Caco-2 (cell line): Measurements from ENCODE around the gene GK. TPM values are rescaled to one million over a fixed set of nuclear protein-coding genes. Genes with fewer than 3 reads are reported as not detected.

Experiments used
- BruUV-seq: library from RNA; stranded (reverse); fragments of 400-500 nt; replicated peaks from 2 replicates; lab custom pipeline; 2021; lab: Mats Ljungman, UMichigan
- CTCF ChIA-PET: fragments of 300-600 bp; sonication (Branson Sonifier 250); formaldehyde crosslinking; loops from one replicate; lab custom pipeline; 2022; ENCODE audit warnings: antibody characterized with exemption; lab: Charles Lee
- POLR2A ChIA-PET: fragments of 300-600 bp; sonication (Branson Sonifier 250); formaldehyde crosslinking; loops from one replicate; lab custom pipeline; 2022; ENCODE audit warnings: antibody characterized with exemption; lab: Charles Lee
- DNase-seq, 2 experiments: peaks; one replicate each; pipeline versions ENCODE4 v3.0.0 to v3.0.0-alpha.2; 2020 to 2022
- H3K27me3 ChIP-seq: replicated peaks from 2 replicates; pipeline ENCODE4 v1.6.0; 2011; ENCODE audit warnings: low read length; ENCODE audit not compliant: control insufficient read depth, insufficient read depth
- H3K36me3 ChIP-seq: 2 replicates; pipeline ENCODE4 v1.5.1; 2011; ENCODE audit warnings: low read length; ENCODE audit not compliant: control insufficient read depth, insufficient read depth
- H3K4me1 ChIP-seq: fragments of 250-450 bp; sonication (Bioruptor Pico); 2 replicates; pipeline ENCODE4 v1.5.1; 2020; ENCODE audit warnings: mild to moderate bottlenecking
- H3K4me3 ChIP-seq: 2 replicates; pipeline ENCODE4 v1.5.1; 2011; ENCODE audit warnings: low read depth, mild to moderate bottlenecking, control low read depth, low read length
- H3K9me3 ChIP-seq: fragments of 250-450 bp; sonication (Bioruptor Pico); 2 replicates; pipeline ENCODE4 v1.5.1; 2020; ENCODE audit warnings: mild to moderate bottlenecking, moderate library complexity
- H3K27ac Mint-ChIP-seq: one replicate; pipeline ENCODE4 v1.8.0; 2022; ENCODE audit warnings: mixed read lengths; ENCODE audit not compliant: unreplicated experiment
- H3K27me3 Mint-ChIP-seq: one replicate; pipeline ENCODE4 v1.8.0; 2022; ENCODE audit warnings: mixed read lengths; ENCODE audit not compliant: insufficient read depth, unreplicated experiment
- H3K36me3 Mint-ChIP-seq: one replicate; pipeline ENCODE4 v1.8.0; 2022; ENCODE audit warnings: mild to moderate bottlenecking, mixed read lengths; ENCODE audit not compliant: insufficient read depth, unreplicated experiment
- H3K4me1 Mint-ChIP-seq: one replicate; pipeline ENCODE4 v1.8.0; 2022; ENCODE audit warnings: low read depth, mixed read lengths; ENCODE audit not compliant: unreplicated experiment
- H3K4me3 Mint-ChIP-seq: one replicate; pipeline ENCODE4 v1.8.0; 2022; ENCODE audit warnings: mild to moderate bottlenecking, moderate library complexity, mixed read lengths; ENCODE audit not compliant: unreplicated experiment
- H3K9me3 Mint-ChIP-seq: one replicate; pipeline ENCODE4 v1.8.0; 2022; ENCODE audit warnings: mixed read lengths; ENCODE audit not compliant: unreplicated experiment
- intact Hi-C: fragments of 100-400 bp; cut with micrococcal nuclease; formaldehyde crosslinking; loops from one replicate; pipeline ENCODE4 v1.10.0; 2022; ENCODE audit not compliant: unreplicated experiment
- total RNA-seq: library from RNA; stranded (reverse); gene quantifications from 2 replicates; pipeline ENCODE4 v1.2.3, GENCODE V29; 2022
- TF ChIP-seq, protein P1 (sequence below), 2 experiments: fragments of 200-600 bp in 1 of 2; IDR thresholded peaks; 1 replicate in 1 of 2; 2 replicates in 1 of 2; pipeline versions ENCODE4 v1.5.1 to v1.8.0; 2011 to 2022; ENCODE audit warnings: antibody characterized with exemption in 1 of 2, control low read depth in 1 of 2, inconsistent platforms in 1 of 2, low read depth in 1 of 2, low read length in 1 of 2, mild to moderate bottlenecking in 1 of 2, moderate library complexity in 1 of 2; ENCODE audit not compliant: insufficient read depth in 1 of 2, severe bottlenecking in 1 of 2, unreplicated experiment in 1 of 2

The GK gene
- total RNA-seq, 1 experiment from 2014 or later = 6.5 TPM

DNA sequence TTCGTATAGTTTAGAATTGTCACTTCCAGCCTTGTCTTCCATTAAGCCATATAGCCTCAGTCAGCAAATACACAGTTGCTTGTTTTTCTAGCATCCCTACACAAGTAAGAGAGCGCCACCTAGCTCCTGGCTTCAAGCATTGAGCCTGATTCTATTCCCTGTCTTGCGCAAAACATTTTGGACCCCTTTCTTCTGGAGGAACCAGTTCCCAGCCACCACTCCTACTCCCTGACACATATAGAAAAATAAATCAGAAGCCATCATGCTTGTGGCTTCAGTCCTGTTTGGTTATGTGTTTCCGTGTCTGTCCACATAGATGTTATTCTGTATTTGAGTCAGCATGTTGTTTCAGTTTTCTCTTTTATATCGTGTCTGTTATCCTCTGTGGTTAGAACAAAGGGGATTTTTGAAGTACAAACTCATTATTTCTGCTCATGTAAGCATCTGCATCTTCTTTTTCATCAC is 59.9 kb downstream of the GK start:
- no peaks in the 10 kb centered on the region for H3K9me3 Mint-ChIP-seq
- H3K36me3 ChIP-seq = no peaks in the 10 kb centered on the region
- H3K27me3 ChIP-seq = no peaks in the 10 kb centered on the region
- no peaks in the 10 kb centered on the region for H3K4me1 Mint-ChIP-seq
- H3K4me3 ChIP-seq = no peak overlapping the region
- POLR2A ChIA-PET = no interaction called here
- H3K9me3 ChIP-seq = no peaks in the 10 kb centered on the region
- no peak overlapping the region for H3K4me3 Mint-ChIP-seq
- intact Hi-C loops = loop anchor here (1.0 kb wide), 2 partner anchors 78 to 143 kb away; no protein-coding TSS in a partner anchor
- H3K27ac Mint-ChIP-seq = no peak overlapping the region
- TF ChIP-seq, protein P1, sequence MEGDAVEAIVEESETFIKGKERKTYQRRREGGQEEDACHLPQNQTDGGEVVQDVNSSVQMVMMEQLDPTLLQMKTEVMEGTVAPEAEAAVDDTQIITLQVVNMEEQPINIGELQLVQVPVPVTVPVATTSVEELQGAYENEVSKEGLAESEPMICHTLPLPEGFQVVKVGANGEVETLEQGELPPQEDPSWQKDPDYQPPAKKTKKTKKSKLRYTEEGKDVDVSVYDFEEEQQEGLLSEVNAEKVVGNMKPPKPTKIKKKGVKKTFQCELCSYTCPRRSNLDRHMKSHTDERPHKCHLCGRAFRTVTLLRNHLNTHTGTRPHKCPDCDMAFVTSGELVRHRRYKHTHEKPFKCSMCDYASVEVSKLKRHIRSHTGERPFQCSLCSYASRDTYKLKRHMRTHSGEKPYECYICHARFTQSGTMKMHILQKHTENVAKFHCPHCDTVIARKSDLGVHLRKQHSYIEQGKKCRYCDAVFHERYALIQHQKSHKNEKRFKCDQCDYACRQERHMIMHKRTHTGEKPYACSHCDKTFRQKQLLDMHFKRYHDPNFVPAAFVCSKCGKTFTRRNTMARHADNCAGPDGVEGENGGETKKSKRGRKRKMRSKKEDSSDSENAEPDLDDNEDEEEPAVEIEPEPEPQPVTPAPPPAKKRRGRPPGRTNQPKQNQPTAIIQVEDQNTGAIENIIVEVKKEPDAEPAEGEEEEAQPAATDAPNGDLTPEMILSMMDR (IDR thresholded peaks at IDR 0.05; ENCODE audit: insufficient read depth in 1 of 2, low read depth in 1 of 2, low read length in 1 of 2, severe bottlenecking in 1 of 2, unreplicated experiment in 1 of 2) = peak; percentile 48 to 78
- BruUV-seq = no TSS peak
- CTCF ChIA-PET = no interaction called here
- no peaks in the 10 kb centered on the region for H3K27me3 Mint-ChIP-seq
- DNase-seq = peak; percentile 59 to 70
- H3K4me1 ChIP-seq = no peaks in the 10 kb centered on the region
- H3K36me3 Mint-ChIP-seq = no peaks in the 10 kb centered on the region

DNA sequence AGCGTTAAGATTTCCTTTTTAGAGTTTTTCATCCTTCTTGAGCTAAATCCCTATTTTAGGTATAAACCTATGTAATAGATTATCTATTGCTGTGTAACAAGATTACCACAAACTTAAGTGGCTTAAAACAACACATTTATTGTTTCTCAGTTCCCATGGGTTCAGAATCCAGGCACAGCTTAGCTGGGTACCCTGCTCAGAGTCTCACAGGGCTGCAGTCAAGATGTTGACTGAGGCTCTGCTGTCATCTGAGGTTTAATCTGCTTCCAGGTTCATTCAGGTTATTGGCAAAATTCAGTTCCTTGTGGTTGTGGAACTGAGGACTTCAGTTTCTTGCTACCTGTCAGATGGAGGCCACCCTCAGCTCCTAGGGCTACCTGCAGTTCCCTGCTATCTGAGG is 60.9 kb downstream of the GK start:
- intact Hi-C loops = no loop called here
- TF ChIP-seq, protein P1 (IDR thresholded peaks at IDR 0.05; ENCODE audit: insufficient read depth in 1 of 2, low read depth in 1 of 2, low read length in 1 of 2, severe bottlenecking in 1 of 2, unreplicated experiment in 1 of 2) = no peak
- no peaks in the 10 kb centered on the region for H3K4me1 Mint-ChIP-seq
- Histone ChIP-seq H3K27me3 (no peaks in the 10 kb centered on the region), H3K36me3 (no peaks in the 10 kb centered on the region), H3K9me3 (no peaks in the 10 kb centered on the region), H3K4me3 (no peak overlapping the region), H3K4me1 (no peaks in the 10 kb centered on the region)
- CTCF ChIA-PET = no interaction called here
- no peaks in the 10 kb centered on the region for H3K36me3 Mint-ChIP-seq
- no peaks in the 10 kb centered on the region for H3K27me3 Mint-ChIP-seq
- no peak for DNase-seq
- H3K4me3 Mint-ChIP-seq = no peak overlapping the region
- no peak overlapping the region for H3K27ac Mint-ChIP-seq
- BruUV-seq = no TSS peak
- H3K9me3 Mint-ChIP-seq = no peaks in the 10 kb centered on the region
- POLR2A ChIA-PET = no interaction called here

DNA sequence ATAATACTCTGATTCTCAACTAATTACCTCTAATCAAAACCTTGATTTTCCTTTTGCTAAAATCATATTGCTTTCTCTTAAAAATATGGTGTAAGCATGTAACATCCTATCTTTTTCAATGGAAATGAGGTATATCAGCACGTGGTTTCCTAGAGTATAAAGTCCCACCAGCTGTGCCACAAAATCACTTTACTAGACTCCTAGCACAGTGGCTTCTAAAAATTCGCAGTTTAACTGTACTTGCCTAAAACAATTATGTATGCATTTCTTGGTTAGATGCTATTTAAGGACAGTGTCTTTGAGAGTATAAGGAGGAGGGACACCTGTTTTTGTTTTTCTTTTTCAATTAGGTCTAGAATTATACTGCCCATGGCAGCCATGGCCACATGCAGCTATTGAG is 62.8 kb downstream of the GK start:
- CTCF ChIA-PET = no interaction called here
- Histone ChIP-seq H3K27me3 (no peaks in the 10 kb centered on the region), H3K36me3 (no peaks in the 10 kb centered on the region), H3K4me1 (no peaks in the 10 kb centered on the region), H3K4me3 (no peak overlapping the region), H3K9me3 (no peaks in the 10 kb centered on the region)
- Mint-ChIP-seq H3K27me3 (no peaks in the 10 kb centered on the region), H3K36me3 (no peaks in the 10 kb centered on the region), H3K9me3 (no peaks in the 10 kb centered on the region), H3K4me1 (no peaks in the 10 kb centered on the region), H3K4me3 (no peak overlapping the region), H3K27ac (no peak overlapping the region)
- intact Hi-C loops = no loop called here
- BruUV-seq = no TSS peak
- DNase-seq = no peak
- POLR2A ChIA-PET = no interaction called here
- TF ChIP-seq, protein P1 (IDR thresholded peaks at IDR 0.05; ENCODE audit: insufficient read depth in 1 of 2, low read depth in 1 of 2, low read length in 1 of 2, severe bottlenecking in 1 of 2, unreplicated experiment in 1 of 2) = no peak
